Endothelial cell of umbilical vein (primary cell): ENCODE results near the gene SAMD4A.

ENCODE experiments used
- CTCF ChIP-seq, 2 donors: IDR thresholded peaks; 1 replicate in 1 of 2; 2 replicates in 1 of 2; pipeline ENCODE4 v1.5.1; 2011; ENCODE audit warnings: low read length in 2 of 2, mild to moderate bottlenecking in 2 of 2, moderate library complexity in 2 of 2, control low read depth in 1 of 2, inconsistent platforms in 1 of 2, low read depth in 1 of 2; ENCODE audit not compliant: insufficient read depth in 1 of 2; ENCODE audit errors: extremely low read depth in 1 of 2
- EZH2 ChIP-seq: IDR thresholded peaks from 2 replicates; pipeline ENCODE4 v1.6.1; 2012; ENCODE audit warnings: borderline replicate concordance, low read depth, mild to moderate bottlenecking, moderate library complexity, low read length, inconsistent platforms; ENCODE audit not compliant: severe bottlenecking
- FOS ChIP-seq: IDR thresholded peaks from 2 replicates; pipeline ENCODE4 v1.6.1; 2011; ENCODE audit warnings: mild to moderate bottlenecking, low read length, moderate library complexity, borderline replicate concordance; ENCODE audit not compliant: insufficient read depth
- JUN ChIP-seq: IDR thresholded peaks from 2 replicates; pipeline ENCODE4 v1.6.1; 2011; ENCODE audit warnings: borderline replicate concordance, low read depth; ENCODE audit not compliant: insufficient read length, insufficient read depth
- MAX ChIP-seq: IDR thresholded peaks from 2 replicates; pipeline ENCODE4 v1.6.1; 2011; ENCODE audit not compliant: insufficient read depth, insufficient read length
- MYC ChIP-seq: IDR thresholded peaks from one replicate; pipeline ENCODE4 v1.6.1; 2011; ENCODE audit warnings: mild to moderate bottlenecking, low read depth, low read length
- POLR2A ChIP-seq: IDR thresholded peaks from 2 replicates; pipeline ENCODE4 v1.6.1; 2012; ENCODE audit warnings: low read depth, mild to moderate bottlenecking, control low read depth, low read length
- POLR2AphosphoS5 ChIP-seq: IDR thresholded peaks from 2 replicates; pipeline ENCODE4 v1.6.1; 2012; ENCODE audit warnings: low read depth, mild to moderate bottlenecking, control low read depth, low read length, moderate library complexity; ENCODE audit not compliant: insufficient read depth

GRCh38 chr14:54698501-54698900 lies 131.6 kb downstream of the SAMD4A start:
- TF ChIP-seq MYC (no peak), POLR2AphosphoS5 (no peak), MAX (no peak), EZH2 (no peak), CTCF (IDR thresholded peaks at IDR 0.05; ENCODE audit: extremely low read depth in 1 of 2, insufficient read depth in 1 of 2, low read depth in 1 of 2, low read length in 2 of 2) (no peak), JUN (no peak), POLR2A (no peak), FOS (no peak)
